NOMO-1 treated with dmso at 0.1 percent for 144 hours (cell line): ENCODE data around the gene TMEM18.

Experiments
- DNase-seq: peaks from one replicate; lab custom pipeline; 2025; ENCODE audit not compliant: unreplicated experiment; lab: John Stamatoyannopoulos, UW

Gene TMEM18

GRCh38 chr2:653645-654425 lies 23.4 kb downstream of the TMEM18 start:
- no peak for DNase-seq

- no peak for DNase-seq
Measured at GRCh38 chr2:652881-653480, 24.2 kb downstream of the TMEM18 start.

- DNase-seq = no peak
Measured at GRCh38 chr2:651951-652373, 25.2 kb downstream of the TMEM18 start.

- DNase-seq = no peak
Measured at GRCh38 chr2:650343-651310, 26.6 kb downstream of the TMEM18 start.

GRCh38 chr2:649426-650342 lies 27.5 kb downstream of the TMEM18 start:
- no peak for DNase-seq

- DNase-seq = no peak
Measured at GRCh38 chr2:648476-649424, 28.5 kb downstream of the TMEM18 start.

- no peak for DNase-seq
Measured at GRCh38 chr2:647691-648231, 29.4 kb downstream of the TMEM18 start.

GRCh38 chr2:647003-647560 lies 30.1 kb downstream of the TMEM18 start:
- DNase-seq = no peak

GRCh38 chr2:644871-645270 lies 32.3 kb downstream of the TMEM18 start:
- no peak for DNase-seq

- DNase-seq = no peak
Measured at GRCh38 chr2:643761-644160, 33.4 kb downstream of the TMEM18 start.

- no peak for DNase-seq
Measured at GRCh38 chr2:643334-643733, 33.9 kb downstream of the TMEM18 start.

GRCh38 chr2:641872-642815 lies 35.1 kb downstream of the TMEM18 start:
- DNase-seq = no peak

- DNase-seq = no peak
Measured at GRCh38 chr2:641164-641871, 35.9 kb downstream of the TMEM18 start.

GRCh38 chr2:639703-640102 lies 37.5 kb downstream of the TMEM18 start:
- no peak for DNase-seq

- DNase-seq = no peak
Measured at GRCh38 chr2:637804-638203, 39.4 kb downstream of the TMEM18 start.

GRCh38 chr2:637406-637776 lies 39.8 kb downstream of the TMEM18 start:
- no peak for DNase-seq
